GM12865 (cell line): Measurements from ENCODE around the gene TLL2.
A peak's percentile ranks its signal among the peaks of the same experiment; 100 is the strongest.

Source experiments
- DNase-seq: peaks from one replicate; pipeline ENCODE4 v3.0.0; 2010; ENCODE audit warnings: low read depth
- H3K4me3 ChIP-seq: 2 replicates; pipeline ENCODE4 v1.5.1; 2011; ENCODE audit warnings: mild to moderate bottlenecking, low read depth, low read length, control low read depth
- TF ChIP-seq, protein P1 (sequence below): IDR thresholded peaks from 2 replicates; pipeline ENCODE4 v1.5.1; 2011; ENCODE audit warnings: low read length, control low read depth, low read depth, inconsistent platforms; ENCODE audit not compliant: insufficient read depth; ENCODE audit errors: missing control alignments

TLL2 gene

DNA sequence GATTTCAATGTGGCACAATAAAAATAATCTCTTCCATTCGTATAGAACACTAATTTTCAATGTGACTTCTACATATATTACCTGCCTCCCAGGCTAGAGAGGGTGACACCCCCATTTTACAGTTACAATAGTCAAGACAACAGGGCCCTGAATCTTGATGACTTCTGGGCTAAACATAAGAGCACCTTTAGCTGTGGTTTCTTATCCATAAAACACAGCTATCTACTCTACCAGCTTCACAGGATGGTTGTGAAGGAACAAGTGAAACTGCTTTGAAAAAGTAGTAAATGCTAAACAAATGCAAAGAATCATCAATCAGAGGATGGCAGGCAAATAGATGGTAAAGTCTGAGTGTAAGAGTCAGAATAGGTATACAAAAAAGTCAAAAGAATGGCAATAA lies 3.6 kb upstream of the TLL2 start:
- no peak overlapping the region for H3K4me3 ChIP-seq
- no peak for DNase-seq
- TF ChIP-seq, protein P1, sequence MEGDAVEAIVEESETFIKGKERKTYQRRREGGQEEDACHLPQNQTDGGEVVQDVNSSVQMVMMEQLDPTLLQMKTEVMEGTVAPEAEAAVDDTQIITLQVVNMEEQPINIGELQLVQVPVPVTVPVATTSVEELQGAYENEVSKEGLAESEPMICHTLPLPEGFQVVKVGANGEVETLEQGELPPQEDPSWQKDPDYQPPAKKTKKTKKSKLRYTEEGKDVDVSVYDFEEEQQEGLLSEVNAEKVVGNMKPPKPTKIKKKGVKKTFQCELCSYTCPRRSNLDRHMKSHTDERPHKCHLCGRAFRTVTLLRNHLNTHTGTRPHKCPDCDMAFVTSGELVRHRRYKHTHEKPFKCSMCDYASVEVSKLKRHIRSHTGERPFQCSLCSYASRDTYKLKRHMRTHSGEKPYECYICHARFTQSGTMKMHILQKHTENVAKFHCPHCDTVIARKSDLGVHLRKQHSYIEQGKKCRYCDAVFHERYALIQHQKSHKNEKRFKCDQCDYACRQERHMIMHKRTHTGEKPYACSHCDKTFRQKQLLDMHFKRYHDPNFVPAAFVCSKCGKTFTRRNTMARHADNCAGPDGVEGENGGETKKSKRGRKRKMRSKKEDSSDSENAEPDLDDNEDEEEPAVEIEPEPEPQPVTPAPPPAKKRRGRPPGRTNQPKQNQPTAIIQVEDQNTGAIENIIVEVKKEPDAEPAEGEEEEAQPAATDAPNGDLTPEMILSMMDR = no peak

DNA sequence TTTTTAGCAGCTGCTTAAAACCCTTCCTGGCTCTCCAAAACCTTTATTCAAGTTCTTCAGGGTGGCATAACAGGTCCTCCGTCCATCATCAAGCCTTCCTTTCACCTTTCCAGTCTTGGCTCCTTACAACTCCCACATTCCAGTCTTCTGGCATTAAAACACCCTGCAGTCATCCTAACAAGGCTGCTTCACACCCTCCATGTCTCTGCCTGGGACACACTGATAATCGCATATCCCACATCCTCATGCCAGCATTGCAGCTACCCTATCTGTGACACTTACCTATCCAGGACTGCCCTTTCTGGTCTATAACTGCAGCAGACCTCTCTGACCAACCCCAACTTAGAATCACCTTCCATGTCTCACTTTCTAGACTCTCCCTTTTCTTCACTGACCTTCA lies 2.6 kb upstream of the TLL2 start:
- no peak overlapping the region for H3K4me3 ChIP-seq
- DNase-seq = no peak
- TF ChIP-seq, protein P1 = no peak

DNA sequence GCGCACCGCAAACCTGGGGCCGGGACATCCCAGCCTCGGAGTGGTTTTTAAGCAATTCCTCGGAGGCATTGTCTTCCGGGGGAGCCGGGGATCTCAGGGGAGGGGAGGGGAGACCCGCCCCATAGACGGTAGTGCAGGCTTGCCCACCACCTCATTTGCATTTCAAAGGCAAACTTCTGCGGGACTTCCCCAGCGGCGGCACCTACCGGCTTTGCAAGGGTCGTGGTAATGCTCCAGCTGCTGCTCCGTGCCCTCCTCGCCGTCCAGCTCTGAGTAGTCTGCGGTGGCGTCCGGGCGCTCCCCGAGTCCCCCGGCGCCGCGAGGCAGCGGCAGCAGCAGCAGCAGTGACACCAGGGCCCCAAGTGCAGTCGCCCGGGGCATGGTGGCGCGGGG lies 425 bp downstream of the TLL2 start:
- TF ChIP-seq, protein P1 = no peak
- no peak for DNase-seq
- H3K4me3 ChIP-seq = peak overlapping the region; percentile 45

DNA sequence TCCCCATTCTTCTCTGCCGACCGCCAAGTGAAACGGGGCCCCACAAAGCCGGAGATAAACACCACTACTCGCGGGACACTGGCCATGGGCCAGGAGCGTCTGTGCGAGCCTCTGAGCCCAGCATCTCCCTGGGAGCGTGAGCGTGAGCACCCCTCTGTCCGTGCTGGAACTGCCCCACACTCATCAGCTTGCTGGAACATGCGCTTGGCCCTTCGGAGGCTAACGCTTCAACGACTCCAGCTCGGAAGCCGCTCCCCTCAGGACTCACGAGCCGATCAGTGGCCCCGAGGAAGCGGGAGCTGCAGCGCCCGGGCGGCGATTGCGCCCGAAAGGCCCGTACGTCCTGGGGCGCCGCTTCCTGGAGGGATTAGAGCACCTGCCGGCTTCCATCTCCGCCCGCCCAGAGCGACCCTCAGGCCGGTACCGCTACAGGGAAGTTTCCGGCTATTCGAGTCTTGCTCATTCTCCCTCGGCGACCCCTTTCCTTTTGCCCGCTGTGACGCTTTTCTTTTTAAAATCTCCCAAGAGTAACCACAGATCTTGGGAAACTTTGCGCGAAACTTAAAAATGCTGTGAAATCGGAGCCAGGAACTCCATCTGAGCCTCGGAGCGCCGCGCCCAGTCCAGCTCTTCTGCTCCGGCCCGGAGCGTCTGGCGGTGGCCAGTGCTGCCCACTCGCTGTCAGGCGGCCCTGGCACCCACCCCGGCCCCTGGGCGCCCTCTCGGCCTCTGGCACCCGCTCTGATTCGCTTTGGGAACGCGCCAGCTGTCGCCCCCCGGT lies 1.0 kb downstream of the TLL2 start:
- DNase-seq = peak; percentile 40
- TF ChIP-seq, protein P1 = no peak
- peak overlapping the region; percentile 45 for H3K4me3 ChIP-seq

DNA sequence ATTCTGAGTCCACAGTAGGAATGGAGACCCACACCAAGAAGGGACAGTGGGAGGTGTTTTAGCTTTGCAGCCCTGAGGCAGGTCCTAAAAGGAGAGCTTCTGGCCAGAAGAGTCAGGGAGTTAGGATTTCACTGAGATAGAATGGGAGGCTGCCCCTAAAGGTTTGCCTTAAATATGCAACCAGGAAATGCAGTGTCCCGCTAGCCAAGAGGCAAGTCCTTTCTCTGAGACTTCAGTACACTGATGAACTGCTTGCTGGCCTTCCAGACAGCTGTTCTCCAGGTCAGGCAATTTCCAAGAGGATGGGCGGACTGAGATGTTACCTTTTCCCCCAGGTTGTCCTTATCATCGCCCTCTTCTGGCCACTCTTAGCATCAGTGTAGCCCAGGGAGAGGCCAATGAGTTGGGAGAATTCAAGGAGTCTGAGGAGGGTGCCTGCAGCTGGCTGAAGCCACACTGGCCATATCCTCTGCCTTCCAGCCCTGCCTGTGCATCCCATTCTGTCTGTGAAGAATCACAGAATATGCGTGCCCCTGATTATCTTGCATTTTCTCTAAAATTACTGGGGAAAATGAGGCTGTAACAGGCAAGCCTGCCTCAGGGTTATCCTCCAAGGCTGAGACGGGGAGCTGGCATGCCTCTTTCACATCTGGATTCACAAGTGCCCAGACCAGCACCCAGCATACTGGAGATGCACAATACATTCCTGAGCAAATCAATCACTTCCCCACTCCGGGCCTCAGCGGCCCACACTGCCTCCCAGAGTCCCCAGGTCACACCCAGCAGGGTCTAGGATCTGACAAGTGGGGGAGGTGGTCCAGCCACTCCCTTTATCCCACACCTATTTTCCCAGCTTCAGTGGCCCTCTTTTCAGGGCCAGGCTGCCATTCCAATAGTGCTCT lies 2.4 kb downstream of the TLL2 start:
- TF ChIP-seq, protein P1 = peak; percentile 74
- DNase-seq = peak; percentile 57
- H3K4me3 ChIP-seq = no peak overlapping the region

DNA sequence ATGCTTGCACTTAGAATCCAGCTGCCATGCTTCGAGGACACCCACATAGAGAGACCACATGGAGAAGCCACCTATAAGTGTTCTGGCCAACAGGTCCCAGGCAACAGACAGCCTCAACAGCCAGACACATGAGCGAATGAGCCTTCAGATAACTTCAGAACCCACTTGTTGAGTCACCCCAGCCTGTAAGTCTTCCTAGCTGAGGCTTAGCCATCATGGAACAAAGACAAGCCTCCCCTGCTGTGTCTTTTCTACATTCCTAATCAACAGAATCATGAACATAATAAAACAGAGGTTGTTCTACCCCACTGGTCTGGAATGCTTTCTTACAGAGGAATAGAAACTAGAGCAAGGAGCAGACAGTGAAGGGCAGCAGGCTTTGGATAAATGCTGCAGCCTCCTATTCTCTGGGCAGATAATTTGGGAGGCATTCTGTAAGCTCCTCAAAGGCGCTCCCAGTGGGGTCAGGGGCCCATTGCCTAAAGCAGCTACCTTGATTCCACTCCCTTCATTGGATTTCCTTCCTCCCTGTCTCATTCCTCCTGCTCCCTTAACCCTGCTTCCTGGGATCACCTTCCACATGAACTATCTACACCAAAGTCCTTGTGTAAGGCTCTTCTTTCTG lies 4.6 kb downstream of the TLL2 start:
- TF ChIP-seq, protein P1 = no peak
- DNase-seq = no peak
- no peak overlapping the region for H3K4me3 ChIP-seq
